Lower leg skin (tissue), 3 donors: ENCODE data around the gene MSS51.

Source experiments
- CTCF ChIP-seq, 3 donors: fragments of 450-650 bp; IDR thresholded peaks; one replicate each; pipeline ENCODE4 v1.5.1; 2016; ENCODE audit warnings: antibody characterized with exemption in 3 of 3, mild to moderate bottlenecking in 3 of 3, moderate library complexity in 2 of 3
- POLR2A ChIP-seq, 2 donors: fragments of 450-650 bp; IDR thresholded peaks; one replicate each; pipeline ENCODE4 v1.6.1; 2016 to 2017; ENCODE audit warnings: antibody characterized with exemption in 2 of 2, mild to moderate bottlenecking in 1 of 2, moderate library complexity in 1 of 2

GRCh38 chr10:73460897-73461296 lies 27.5 kb upstream of the MSS51 start:
- TF ChIP-seq CTCF (IDR thresholded peaks at IDR 0.05): no peak
- TF ChIP-seq POLR2A (IDR thresholded peaks at IDR 0.05): no peak
